ENCODE measurements around the gene BCL7C.

GRCh38 chr16:30912794-30913412 lies 19.0 kb upstream of the BCL7C start:
- TF ChIP-seq MXI1 (conservative IDR thresholded peaks at IDR 0.05; ENCODE audit: poor library complexity, severe bottlenecking): no peak
- TF ChIP-seq EZH2 (IDR thresholded peaks at IDR 0.05; ENCODE audit: borderline replicate concordance, insufficient read depth, low read length, poor library complexity, severe bottlenecking): no peak

All from neural cell (in vitro differentiated cells).